Astrocyte (in vitro differentiated cells and primary cell): ENCODE measurements around the gene INO80B. TPM values are rescaled to one million over a fixed set of nuclear protein-coding genes. Genes with fewer than 3 reads are reported as not detected.
"Not testable (repeated sequence)": the region's sequence is repeated elsewhere in the genome, so short reads cannot be mapped to it uniquely, and the experiment has no call there.

ENCODE experiments used
- DNase-seq: peaks from one replicate; pipeline ENCODE4 v3.0.0-alpha.2; 2010; ENCODE audit warnings: low read depth
- FAIRE-seq: peaks from 2 replicates; lab custom pipeline; 2011; peaks lifted over from hg19 to GRCh38; lab: Jason Lieb, UNC
- H2AFZ ChIP-seq: 2 replicates; pipeline ENCODE4 v1.6.0; 2012; ENCODE audit warnings: low read depth, low read length, inconsistent platforms
- H3K27ac ChIP-seq: 2 replicates; pipeline ENCODE4 v1.5.1; 2011; ENCODE audit warnings: low read depth, low read length, inconsistent platforms
- H3K27me3 ChIP-seq: 2 replicates; pipeline ENCODE4 v1.6.0; 2011; ENCODE audit warnings: low read length, inconsistent platforms; ENCODE audit not compliant: insufficient read depth
- H3K36me3 ChIP-seq: 2 replicates; pipeline ENCODE4 v1.5.1; 2011; ENCODE audit warnings: low read length, inconsistent platforms; ENCODE audit not compliant: insufficient read depth
- H3K4me1 ChIP-seq: 2 replicates; pipeline ENCODE4 v1.5.1; 2011; ENCODE audit warnings: low read length, inconsistent platforms; ENCODE audit not compliant: insufficient read depth
- H3K4me2 ChIP-seq: 2 replicates; pipeline ENCODE4 v1.6.0; 2012; ENCODE audit warnings: low read length, inconsistent platforms
- H3K4me3 ChIP-seq: 2 replicates; pipeline ENCODE4 v1.5.1; 2011; ENCODE audit warnings: low read depth, mild to moderate bottlenecking, low read length, inconsistent platforms; ENCODE audit not compliant: insufficient read depth
- H3K79me2 ChIP-seq: 2 replicates; pipeline ENCODE4 v1.6.0; 2012; ENCODE audit warnings: mild to moderate bottlenecking, low read length, inconsistent platforms; ENCODE audit not compliant: insufficient read depth
- H3K9ac ChIP-seq: 2 replicates; pipeline ENCODE4 v1.6.0; 2012; ENCODE audit warnings: mild to moderate bottlenecking, low read length, inconsistent platforms
- H3K9me3 ChIP-seq: 2 replicates; pipeline ENCODE4 v1.5.1; 2012; ENCODE audit warnings: low read depth, mild to moderate bottlenecking, low read length, inconsistent platforms; ENCODE audit not compliant: insufficient read depth
- H4K20me1 ChIP-seq: 2 replicates; pipeline ENCODE4 v1.6.0; 2012; ENCODE audit warnings: low read length, inconsistent platforms; ENCODE audit not compliant: insufficient read depth
- H3K27ac Mint-ChIP-seq: one replicate; pipeline ENCODE4 v1.8.0; 2021; ENCODE audit warnings: mild to moderate bottlenecking, mixed read lengths; ENCODE audit not compliant: unreplicated experiment
- H3K27me3 Mint-ChIP-seq: one replicate; pipeline ENCODE4 v1.8.0; 2021; ENCODE audit warnings: low read depth, mixed read lengths; ENCODE audit not compliant: unreplicated experiment
- H3K36me3 Mint-ChIP-seq: one replicate; pipeline ENCODE4 v1.8.0; 2021; ENCODE audit warnings: low read depth, mixed read lengths; ENCODE audit not compliant: unreplicated experiment
- H3K4me1 Mint-ChIP-seq: one replicate; pipeline ENCODE4 v1.8.0; 2021; ENCODE audit warnings: low read depth, mixed read lengths; ENCODE audit not compliant: unreplicated experiment
- H3K4me3 Mint-ChIP-seq: one replicate; pipeline ENCODE4 v1.8.0; 2021; ENCODE audit warnings: mild to moderate bottlenecking, moderate library complexity, mixed read lengths; ENCODE audit not compliant: unreplicated experiment
- H3K9me3 Mint-ChIP-seq: one replicate; pipeline ENCODE4 v1.8.0; 2021; ENCODE audit warnings: mild to moderate bottlenecking, mixed read lengths; ENCODE audit not compliant: unreplicated experiment
- CTCF ChIP-seq: IDR thresholded peaks from 2 replicates; pipeline ENCODE4 v1.5.1; 2011; ENCODE audit warnings: low read depth, mild to moderate bottlenecking, inconsistent platforms, low read length, moderate library complexity; ENCODE audit not compliant: insufficient read depth
- EZH2 ChIP-seq: IDR thresholded peaks from 2 replicates; pipeline ENCODE4 v1.6.1; 2012; ENCODE audit warnings: mild to moderate bottlenecking, low read length, inconsistent platforms; ENCODE audit not compliant: insufficient read depth
- total RNA-seq: library from RNA; stranded (reverse); gene quantifications from 2 replicates; pipeline ENCODE4 v1.2.1, GENCODE V29; 2021

Gene INO80B
- total RNA-seq, 1 donor from 2014 or later = 19.2 TPM

- H3K4me2 ChIP-seq = peak within 1 kb of the TSS; percentile 95
- peaks cover 4% of the 10 kb centered on the region for H3K36me3 ChIP-seq
- H3K79me2 ChIP-seq = peaks cover 36% of the 10 kb centered on the region
- peak within 1 kb of the TSS; percentile 93 for H3K27ac Mint-ChIP-seq
- H3K9ac ChIP-seq = peak within 1 kb of the TSS; percentile 89
- H3K4me3 Mint-ChIP-seq = peak within 1 kb of the TSS; percentile 98
- peaks cover 3% of the 10 kb centered on the region for H3K36me3 Mint-ChIP-seq
- TF ChIP-seq CTCF = no peak
- TF ChIP-seq EZH2 = peak; percentile 80
- peak within 1 kb of the TSS; percentile 84 for H2AFZ ChIP-seq
- no peaks in the 10 kb centered on the region for H3K9me3 ChIP-seq
- H3K4me3 ChIP-seq = peak within 1 kb of the TSS; percentile 90
- H3K9me3 Mint-ChIP-seq = no peaks in the 10 kb centered on the region
- H3K4me1 ChIP-seq = peaks cover 16% of the 10 kb centered on the region
- no peaks in the 10 kb centered on the region for H3K27me3 ChIP-seq
- FAIRE-seq (peak; percentile 86), DNase-seq (peak; percentile 100)
- H4K20me1 ChIP-seq = peaks cover 15% of the 10 kb centered on the region
- peaks cover 24% of the 10 kb centered on the region for H3K4me1 Mint-ChIP-seq
- H3K27me3 Mint-ChIP-seq = no peaks in the 10 kb centered on the region
- peak within 1 kb of the TSS; percentile 66 for H3K27ac ChIP-seq
These were observed 3.4 kb downstream of the INO80B start, which contains the start of gene WBP1 for GRCh38 chr2:74458132-74458937. Gene WBP1 (plus strand): TSS chr2:74458438. CDS start chr2:74458603, 165 bp downstream.

GRCh38 chr2:74458938-74459363 is 4.1 kb downstream of the INO80B start:
- Mint-ChIP-seq H3K9me3 (no peaks in the 10 kb centered on the region), H3K36me3 (peaks cover 3% of the 10 kb centered on the region), H3K4me3 (peak overlapping the region; percentile 98), H3K27me3 (no peaks in the 10 kb centered on the region), H3K27ac (peak overlapping the region; percentile 93), H3K4me1 (peaks cover 25% of the 10 kb centered on the region)
- peaks cover 39% of the 10 kb centered on the region for H3K79me2 ChIP-seq
- H3K9ac ChIP-seq = peak overlapping the region; percentile 89
- no peaks in the 10 kb centered on the region for H3K9me3 ChIP-seq
- peak overlapping the region; percentile 56 for H3K27ac ChIP-seq
- H4K20me1 ChIP-seq = peaks cover 16% of the 10 kb centered on the region
- DNase-seq (no peak), FAIRE-seq (no peak)
- peaks cover 17% of the 10 kb centered on the region for H3K4me1 ChIP-seq
- H3K4me2 ChIP-seq = peak overlapping the region; percentile 95
- peak overlapping the region; percentile 90 for H3K4me3 ChIP-seq
- no peak for TF ChIP-seq CTCF
- no peak for TF ChIP-seq EZH2
- H3K36me3 ChIP-seq = peaks cover 4% of the 10 kb centered on the region
- H2AFZ ChIP-seq = peak overlapping the region; percentile 59
- no peaks in the 10 kb centered on the region for H3K27me3 ChIP-seq

GRCh38 chr2:74459503-74460118 is 4.7 kb downstream of the INO80B start:
- DNase-seq, H3K27ac ChIP-seq, H3K9me3 ChIP-seq, FAIRE-seq, H3K36me3 Mint-ChIP-seq, H2AFZ ChIP-seq, H3K36me3 ChIP-seq, H3K27me3 Mint-ChIP-seq, H3K27me3 ChIP-seq, H3K9me3 Mint-ChIP-seq: not testable (repeated sequence)
- Histone ChIP-seq H3K9ac (peak overlapping the region; percentile 89), H3K4me2 (peak overlapping the region; percentile 95), H3K4me3 (peak overlapping the region; percentile 90), H4K20me1 (peaks cover 16% of the 10 kb centered on the region), H3K4me1 (peaks cover 22% of the 10 kb centered on the region), H3K79me2 (peaks cover 46% of the 10 kb centered on the region)
- Mint-ChIP-seq H3K4me1 (peaks cover 24% of the 10 kb centered on the region), H3K27ac (peak overlapping the region; percentile 93), H3K4me3 (peak overlapping the region; percentile 98)

- Mint-ChIP-seq H3K4me1 (peaks cover 23% of the 10 kb centered on the region), H3K4me3 (peak overlapping the region; percentile 98), H3K27ac (peak overlapping the region; percentile 66)
- H3K4me3 ChIP-seq, H3K27me3 ChIP-seq, H2AFZ ChIP-seq, H3K36me3 Mint-ChIP-seq, H3K9ac ChIP-seq, H3K27me3 Mint-ChIP-seq, H3K36me3 ChIP-seq, FAIRE-seq, H3K27ac ChIP-seq, DNase-seq, H3K9me3 ChIP-seq, H3K9me3 Mint-ChIP-seq: not testable (repeated sequence)
- H4K20me1 ChIP-seq = peaks cover 16% of the 10 kb centered on the region
- H3K4me2 ChIP-seq = peak overlapping the region; percentile 95
- H3K79me2 ChIP-seq = peaks cover 49% of the 10 kb centered on the region
- H3K4me1 ChIP-seq = peaks cover 21% of the 10 kb centered on the region
These were observed 5.3 kb downstream of the INO80B start for GRCh38 chr2:74460187-74460586.
